Measurements from ENCODE around the gene CATSPER2. TPM values are rescaled to one million over a fixed set of nuclear protein-coding genes. Genes with fewer than 3 reads are reported as not detected.
"Not testable (repeated sequence)": the region's sequence is repeated elsewhere in the genome, so short reads cannot be mapped to it uniquely, and the experiment has no call there.

Gene CATSPER2
- total RNA-seq, 1 experiment from 2014 or later, result 3.6 TPM

GRCh38 chr15:43663333-43663732 lies 14.7 kb upstream of the CATSPER2 start:
- ATAC-seq; H3K4me2 ChIP-seq (ENCODE audit: low read length); H3K36me3 ChIP-seq (ENCODE audit: control insufficient read depth in 1 of 2, insufficient read depth in 2 of 2, low read length in 2 of 2); POLR2A ChIA-PET; H3K27me3 ChIP-seq (ENCODE audit: insufficient read depth, low read length); H3K27ac ChIP-seq (ENCODE audit: low read depth, low read length); DNase-seq (ENCODE audit: low read depth, low spot score); BruUV-seq (replicated peaks); H2AFZ ChIP-seq (ENCODE audit: low read depth, low read length, poor library complexity, severe bottlenecking); intact Hi-C loops (cut with micrococcal nuclease); H3K4me3 ChIP-seq (replicated peaks in 1 of 2; ENCODE audit: low read depth in 1 of 2, low read length in 2 of 2); RAD21 ChIA-PET (ENCODE audit: low non-redundant PET in 1 of 2, low total read pairs in 2 of 2, uncharacterized antibody in 2 of 2, unreplicated experiment in 2 of 2); H3K4me1 ChIP-seq (ENCODE audit: control insufficient read depth in 1 of 2, insufficient read depth in 2 of 2, low read length in 2 of 2); H3K9me3 ChIP-seq (ENCODE audit: control insufficient read depth in 1 of 2, insufficient read depth in 1 of 2, low read depth in 1 of 2, low read length in 2 of 2); CTCF ChIA-PET; H3K9me2 ChIP-seq (ENCODE audit: insufficient read depth); H4K20me1 ChIP-seq (ENCODE audit: insufficient read depth); H3K79me2 ChIP-seq (ENCODE audit: insufficient read depth, low read length); H3K9ac ChIP-seq (ENCODE audit: low read length): not testable (repeated sequence)

GRCh38 chr15:43662293-43662692 lies 13.6 kb upstream of the CATSPER2 start:
- RAD21 ChIA-PET (ENCODE audit: low non-redundant PET in 1 of 2, low total read pairs in 2 of 2, uncharacterized antibody in 2 of 2, unreplicated experiment in 2 of 2); H3K4me1 ChIP-seq (ENCODE audit: control insufficient read depth in 1 of 2, insufficient read depth in 2 of 2, low read length in 2 of 2); H3K27me3 ChIP-seq (ENCODE audit: insufficient read depth, low read length); DNase-seq (ENCODE audit: low read depth, low spot score); intact Hi-C loops (cut with micrococcal nuclease); H3K79me2 ChIP-seq (ENCODE audit: insufficient read depth, low read length); H3K4me2 ChIP-seq (ENCODE audit: low read length); H3K9me2 ChIP-seq (ENCODE audit: insufficient read depth); H2AFZ ChIP-seq (ENCODE audit: low read depth, low read length, poor library complexity, severe bottlenecking); H3K9me3 ChIP-seq (ENCODE audit: control insufficient read depth in 1 of 2, insufficient read depth in 1 of 2, low read depth in 1 of 2, low read length in 2 of 2); POLR2A ChIA-PET; BruUV-seq (replicated peaks); ATAC-seq; H3K36me3 ChIP-seq (ENCODE audit: control insufficient read depth in 1 of 2, insufficient read depth in 2 of 2, low read length in 2 of 2); H3K4me3 ChIP-seq (replicated peaks in 1 of 2; ENCODE audit: low read depth in 1 of 2, low read length in 2 of 2); H3K9ac ChIP-seq (ENCODE audit: low read length); H3K27ac ChIP-seq (ENCODE audit: low read depth, low read length); CTCF ChIA-PET; H4K20me1 ChIP-seq (ENCODE audit: insufficient read depth): not testable (repeated sequence)

GRCh38 chr15:43659727-43660126 lies 11.1 kb upstream of the CATSPER2 start:
- H3K9me2 ChIP-seq (ENCODE audit: insufficient read depth); H3K27ac ChIP-seq (ENCODE audit: low read depth, low read length); H3K4me1 ChIP-seq (ENCODE audit: control insufficient read depth in 1 of 2, insufficient read depth in 2 of 2, low read length in 2 of 2); H4K20me1 ChIP-seq (ENCODE audit: insufficient read depth); RAD21 ChIA-PET (ENCODE audit: low non-redundant PET in 1 of 2, low total read pairs in 2 of 2, uncharacterized antibody in 2 of 2, unreplicated experiment in 2 of 2); POLR2A ChIA-PET; H3K4me3 ChIP-seq (replicated peaks in 1 of 2; ENCODE audit: low read depth in 1 of 2, low read length in 2 of 2); H3K4me2 ChIP-seq (ENCODE audit: low read length); ATAC-seq; CTCF ChIA-PET; H3K79me2 ChIP-seq (ENCODE audit: insufficient read depth, low read length); H3K9ac ChIP-seq (ENCODE audit: low read length); intact Hi-C loops (cut with micrococcal nuclease); DNase-seq (ENCODE audit: low read depth, low spot score); BruUV-seq (replicated peaks); H3K36me3 ChIP-seq (ENCODE audit: control insufficient read depth in 1 of 2, insufficient read depth in 2 of 2, low read length in 2 of 2); H3K27me3 ChIP-seq (ENCODE audit: insufficient read depth, low read length); H2AFZ ChIP-seq (ENCODE audit: low read depth, low read length, poor library complexity, severe bottlenecking); H3K9me3 ChIP-seq (ENCODE audit: control insufficient read depth in 1 of 2, insufficient read depth in 1 of 2, low read depth in 1 of 2, low read length in 2 of 2): not testable (repeated sequence)

GRCh38 chr15:43649430-43649926 lies 834 bp upstream of the CATSPER2 start:
- POLR2A ChIA-PET; RAD21 ChIA-PET (ENCODE audit: low non-redundant PET in 1 of 2, low total read pairs in 2 of 2, uncharacterized antibody in 2 of 2, unreplicated experiment in 2 of 2); H3K9me3 ChIP-seq (ENCODE audit: control insufficient read depth in 1 of 2, insufficient read depth in 1 of 2, low read depth in 1 of 2, low read length in 2 of 2); H3K9me2 ChIP-seq (ENCODE audit: insufficient read depth); H3K4me2 ChIP-seq (ENCODE audit: low read length); H3K4me3 ChIP-seq (replicated peaks in 1 of 2; ENCODE audit: low read depth in 1 of 2, low read length in 2 of 2); H3K79me2 ChIP-seq (ENCODE audit: insufficient read depth, low read length); BruUV-seq (replicated peaks); H3K27me3 ChIP-seq (ENCODE audit: insufficient read depth, low read length); intact Hi-C loops (cut with micrococcal nuclease); H3K36me3 ChIP-seq (ENCODE audit: control insufficient read depth in 1 of 2, insufficient read depth in 2 of 2, low read length in 2 of 2); H3K4me1 ChIP-seq (ENCODE audit: control insufficient read depth in 1 of 2, insufficient read depth in 2 of 2, low read length in 2 of 2); CTCF ChIA-PET; H2AFZ ChIP-seq (ENCODE audit: low read depth, low read length, poor library complexity, severe bottlenecking); DNase-seq (ENCODE audit: low read depth, low spot score); ATAC-seq; H3K9ac ChIP-seq (ENCODE audit: low read length); H4K20me1 ChIP-seq (ENCODE audit: insufficient read depth); H3K27ac ChIP-seq (ENCODE audit: low read depth, low read length): not testable (repeated sequence)
